ENCODE measurements around the gene ABCC8.

The ABCC8 gene

DNA sequence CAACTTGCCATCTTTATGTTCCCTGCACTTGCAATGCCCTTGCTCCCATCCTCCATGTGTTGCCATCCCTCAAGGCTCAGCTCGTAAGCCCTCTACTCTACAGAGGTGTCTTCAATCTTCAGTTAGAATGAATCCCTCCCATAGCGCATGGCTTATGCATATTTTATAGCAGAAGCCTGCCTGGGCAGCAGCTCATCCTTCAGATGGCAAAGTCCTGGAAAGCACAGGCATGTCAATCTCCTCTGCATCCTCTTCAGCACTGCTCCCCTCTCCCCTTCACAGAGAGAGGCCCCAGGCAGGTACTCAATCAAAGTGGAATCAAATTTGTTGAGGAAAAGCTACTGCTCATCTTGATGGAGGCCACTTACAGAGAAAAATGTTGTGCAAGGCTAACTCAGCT, 31.1 kb upstream of the ABCC8 start:
- in situ Hi-C loops (cut with MboI; ENCODE audit: low sequenced_read_pairs), result loop anchor here (25.0 kb wide), 2 partner anchors 120 to 270 kb away; partner anchors contain the start of gene KCNJ11

DNA sequence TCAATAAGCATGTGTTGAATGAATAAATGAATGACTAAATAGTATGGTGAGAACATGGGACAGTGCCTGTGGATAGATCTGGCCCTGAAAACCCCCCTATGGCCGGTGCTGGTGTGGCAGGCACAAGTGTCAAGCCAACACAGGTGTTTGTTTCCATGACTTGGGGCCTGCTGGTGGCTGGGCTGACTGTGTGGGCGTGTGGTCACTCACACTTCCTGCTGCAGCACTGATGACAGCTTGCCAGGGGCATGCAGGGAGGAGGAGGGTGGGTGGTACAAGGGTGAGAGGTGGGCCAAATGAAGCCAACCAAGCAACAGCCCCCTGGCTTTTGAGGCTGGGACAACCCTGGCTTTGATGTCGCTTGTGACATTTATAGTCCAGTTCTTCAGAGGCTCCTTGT, 30.3 kb upstream of the ABCC8 start:
- in situ Hi-C loops (cut with MboI; ENCODE audit: low sequenced_read_pairs), result loop anchor here (25.0 kb wide), 2 partner anchors 120 to 270 kb away; partner anchors contain the start of gene KCNJ11

DNA sequence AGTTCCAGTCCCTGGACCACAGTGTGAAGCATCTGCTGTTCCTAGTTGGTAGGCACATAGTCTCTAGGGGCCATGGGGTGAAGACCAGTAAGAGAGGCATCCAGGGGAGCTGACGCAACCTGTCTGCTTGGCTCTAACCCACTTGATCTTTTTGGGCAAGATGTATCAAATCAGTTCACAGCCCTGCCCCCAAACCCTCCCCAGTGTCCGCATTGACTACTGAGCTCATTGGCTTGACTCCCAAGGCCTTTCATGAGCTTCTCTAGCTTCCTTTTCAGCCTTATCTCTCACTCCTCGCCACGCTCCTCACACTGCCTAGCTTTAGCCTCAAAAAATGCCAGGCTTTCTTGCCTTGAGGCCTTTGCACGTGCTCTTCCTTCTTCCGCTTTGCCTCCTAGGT, 29.7 kb upstream of the ABCC8 start:
- in situ Hi-C loops (cut with MboI; ENCODE audit: low sequenced_read_pairs), result loop anchor here (25.0 kb wide), 2 partner anchors 119 to 269 kb away; partner anchors contain the start of gene KCNJ11

DNA sequence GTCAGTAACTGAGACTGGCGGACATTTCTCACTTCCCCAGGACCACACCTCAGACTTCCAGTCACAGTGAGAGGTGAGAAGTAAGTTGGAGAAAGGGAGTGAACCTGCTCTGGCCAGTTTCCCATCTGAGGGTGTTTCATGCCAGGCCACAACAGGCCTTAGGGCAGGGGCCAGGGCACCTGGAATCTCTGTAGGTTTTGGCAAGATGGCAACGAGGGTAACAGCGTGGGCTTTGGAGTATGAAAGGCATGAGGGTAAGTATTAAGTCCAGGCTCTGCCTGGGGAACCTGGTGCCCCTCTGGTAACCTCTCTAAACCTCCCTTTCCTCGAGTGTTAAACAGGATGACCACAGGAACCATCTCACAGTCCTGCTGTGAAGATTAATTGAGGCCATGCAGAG, 28.5 kb upstream of the ABCC8 start:
- in situ Hi-C loops (cut with MboI; ENCODE audit: low sequenced_read_pairs), result loop anchor here (25.0 kb wide), 2 partner anchors 118 to 268 kb away; partner anchors contain the start of gene KCNJ11

DNA sequence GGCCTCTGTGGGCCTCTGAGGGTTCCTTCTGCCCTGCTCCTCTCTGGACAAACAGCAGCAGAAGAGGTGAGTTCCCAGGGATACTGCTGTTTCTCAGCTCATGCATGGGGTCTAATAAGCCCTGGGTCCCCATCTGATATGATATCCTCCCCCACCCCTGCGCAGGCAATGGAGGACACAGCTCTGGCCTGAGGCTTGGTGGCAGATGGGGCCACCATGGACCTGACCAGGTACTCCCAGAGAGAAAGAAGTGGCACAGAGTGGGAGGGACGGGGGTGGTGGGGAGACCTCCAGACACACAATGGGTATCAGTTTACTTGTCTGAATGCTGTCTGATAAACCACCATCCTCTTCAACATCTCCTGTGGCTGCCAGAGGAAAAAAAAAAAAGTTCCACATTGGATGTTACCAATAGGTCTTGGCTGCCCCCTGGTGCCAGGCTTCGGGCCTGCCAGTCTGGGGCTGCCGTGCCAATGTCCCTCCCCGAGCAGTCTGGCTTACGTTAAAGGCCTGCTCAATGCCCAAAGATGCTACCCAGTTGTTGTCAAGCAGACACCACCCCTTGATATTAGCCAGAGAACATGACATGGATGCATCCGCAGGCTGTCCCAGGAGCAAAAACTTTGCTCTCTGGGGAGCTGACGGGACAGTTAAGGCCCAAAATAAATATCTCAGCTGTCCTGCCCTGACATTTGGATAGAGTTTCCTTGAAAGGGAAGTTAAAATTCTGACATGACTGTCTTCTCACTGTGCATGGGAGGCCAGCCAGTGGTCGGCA, 27.9 kb upstream of the ABCC8 start:
- in situ Hi-C loops (cut with MboI; ENCODE audit: low sequenced_read_pairs), result loop anchor here (25.0 kb wide), 2 partner anchors 117 to 267 kb away; partner anchors contain the start of gene KCNJ11

DNA sequence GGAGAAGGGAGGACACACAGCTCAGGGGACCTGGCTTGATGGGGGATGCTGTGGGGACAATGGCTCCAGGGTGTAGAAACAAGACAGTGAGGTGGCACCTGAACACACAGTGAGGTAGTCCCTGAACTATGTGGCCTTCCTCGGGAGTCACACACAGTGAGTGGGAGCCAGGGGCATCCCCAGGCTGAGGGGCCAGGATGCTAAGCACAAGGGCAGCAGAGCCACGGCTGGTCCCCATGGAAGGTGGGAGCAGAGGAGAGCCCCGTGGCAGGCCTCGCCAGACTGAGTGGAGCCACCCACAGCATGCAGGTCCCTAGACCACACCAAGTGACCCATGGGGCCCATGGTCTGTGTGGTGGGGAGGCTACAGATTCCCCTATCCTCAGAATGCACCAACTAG, 26.0 kb upstream of the ABCC8 start:
- in situ Hi-C loops (cut with MboI; ENCODE audit: low sequenced_read_pairs), result loop anchor here (25.0 kb wide), 2 partner anchors 115 to 265 kb away; partner anchors contain the start of gene KCNJ11

DNA sequence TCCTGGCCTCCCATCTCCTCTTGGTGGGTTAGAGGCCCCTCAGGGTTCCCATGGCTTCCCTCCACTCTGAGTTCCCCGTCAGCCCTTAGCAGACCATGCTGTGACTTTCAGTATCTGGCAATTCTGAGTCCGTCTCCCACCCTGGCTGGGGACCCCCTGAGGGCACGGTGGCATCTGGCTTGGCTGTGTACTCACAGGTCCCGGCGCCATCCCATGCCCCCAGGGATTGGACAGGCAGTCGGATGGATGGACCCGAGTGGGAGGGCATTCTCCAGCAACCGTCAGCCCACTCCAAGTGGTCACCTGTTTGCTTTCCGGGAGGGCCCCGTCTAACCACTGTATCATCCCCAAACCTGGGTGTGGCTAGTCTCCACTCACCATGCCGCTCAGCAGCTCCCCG, 24.0 kb upstream of the ABCC8 start:
- in situ Hi-C loops (cut with MboI; ENCODE audit: low sequenced_read_pairs), result loop anchor here (25.0 kb wide), 2 partner anchors 113 to 263 kb away; partner anchors contain the start of gene KCNJ11

DNA sequence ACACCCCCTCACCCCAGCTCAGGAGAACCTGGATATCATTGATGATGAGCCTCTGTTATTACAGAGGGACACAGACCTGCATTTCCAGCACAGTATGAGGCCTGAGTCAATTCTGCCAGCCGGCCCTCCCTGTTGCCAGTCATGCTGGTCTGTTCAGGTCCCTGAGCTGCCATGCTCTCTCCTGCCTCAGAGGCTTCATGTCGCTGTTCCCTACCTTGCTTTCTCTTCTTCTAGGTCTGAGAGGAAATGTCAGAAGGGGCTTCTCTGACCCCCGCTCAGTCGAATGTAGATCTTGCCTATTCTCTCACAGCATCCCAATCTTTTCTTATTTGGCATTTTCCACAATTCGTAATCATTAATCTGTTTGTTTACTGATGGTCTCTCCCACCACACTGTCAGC, 21.8 kb upstream of the ABCC8 start:
- in situ Hi-C loops (cut with MboI; ENCODE audit: low sequenced_read_pairs), result no loop called here

DNA sequence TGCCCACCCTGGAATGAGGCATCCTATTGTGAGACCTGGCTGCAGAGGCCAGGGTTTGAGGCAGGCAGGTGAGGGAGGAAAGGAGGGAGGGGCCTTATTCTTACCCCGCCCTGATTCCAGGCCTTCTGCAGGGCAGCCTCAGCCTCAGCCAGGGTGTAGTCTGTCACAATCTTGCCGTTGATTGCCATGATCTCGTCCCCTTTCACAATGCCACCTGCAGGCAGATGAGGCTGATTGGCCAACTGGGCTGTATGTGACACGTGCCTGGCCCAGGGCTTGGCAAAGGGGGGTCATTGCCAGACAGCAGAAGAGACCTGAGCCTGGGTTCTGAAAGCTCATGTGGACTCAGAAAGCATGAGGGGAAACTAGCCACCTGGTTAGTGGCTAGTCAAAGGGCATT, 21.4 kb upstream of the ABCC8 start:
- in situ Hi-C loops (cut with MboI; ENCODE audit: low sequenced_read_pairs), result no loop called here

DNA sequence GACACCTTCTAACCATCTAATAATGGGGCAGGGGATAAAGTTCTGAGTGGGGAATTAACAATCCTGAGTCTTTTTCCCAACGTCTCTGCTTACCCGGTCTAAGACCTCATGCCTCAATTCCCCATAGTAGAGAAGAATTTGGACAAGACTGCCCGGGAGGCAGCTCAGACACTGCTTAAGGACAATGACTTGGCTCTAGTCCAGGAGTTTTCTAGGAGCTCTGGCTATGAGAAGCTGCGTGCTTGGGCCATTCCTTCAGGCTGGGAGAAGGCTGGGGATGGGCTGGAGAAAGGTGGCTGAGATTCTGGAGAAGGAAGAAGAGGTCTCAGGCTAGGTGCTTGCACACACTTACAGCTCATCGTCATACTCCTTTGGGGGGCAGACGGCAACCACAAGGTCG, 19.8 kb upstream of the ABCC8 start:
- in situ Hi-C loops (cut with MboI; ENCODE audit: low sequenced_read_pairs), result no loop called here

DNA sequence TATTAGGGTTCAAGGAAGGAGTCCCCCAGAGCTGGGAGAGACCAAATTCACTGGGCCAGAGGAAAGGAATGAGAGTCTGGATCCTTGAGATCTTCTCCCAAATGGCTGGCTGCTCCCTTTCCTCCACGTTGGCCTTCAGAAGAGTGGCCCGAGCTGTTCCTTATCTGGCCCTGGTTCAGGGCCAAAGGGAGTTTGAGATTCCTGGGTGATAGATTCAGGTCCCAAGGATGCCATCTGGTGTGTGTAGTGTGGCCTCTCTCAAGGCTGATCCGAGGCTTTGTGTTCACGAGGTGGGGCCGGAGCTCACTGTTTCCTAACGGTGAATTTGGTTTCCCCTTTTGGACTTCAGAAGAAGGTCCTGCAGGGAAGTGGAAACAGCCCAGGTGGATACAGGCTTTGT, 17.4 kb upstream of the ABCC8 start:
- in situ Hi-C loops (cut with MboI; ENCODE audit: low sequenced_read_pairs), result no loop called here

DNA sequence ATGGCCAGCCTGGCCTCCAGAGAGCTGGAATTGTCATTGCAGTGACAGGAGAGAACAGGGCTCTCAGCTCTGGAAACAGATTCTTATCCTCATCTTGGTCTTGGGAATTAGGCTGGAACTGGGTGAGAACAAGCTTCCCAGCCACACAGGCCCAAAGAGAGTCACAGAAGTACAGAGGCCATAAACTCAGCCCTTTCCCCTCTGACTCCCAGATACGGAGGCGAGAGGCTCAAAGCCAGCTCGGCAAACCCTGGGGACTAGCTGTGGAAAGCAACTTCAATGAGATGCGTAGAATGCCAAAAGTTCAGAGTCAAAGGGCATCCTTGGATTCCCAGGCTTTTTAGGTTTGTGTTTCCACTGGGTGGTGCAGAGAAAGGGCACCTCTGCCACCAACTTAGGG, 14.3 kb upstream of the ABCC8 start:
- in situ Hi-C loops (cut with MboI; ENCODE audit: low sequenced_read_pairs), result no loop called here

DNA sequence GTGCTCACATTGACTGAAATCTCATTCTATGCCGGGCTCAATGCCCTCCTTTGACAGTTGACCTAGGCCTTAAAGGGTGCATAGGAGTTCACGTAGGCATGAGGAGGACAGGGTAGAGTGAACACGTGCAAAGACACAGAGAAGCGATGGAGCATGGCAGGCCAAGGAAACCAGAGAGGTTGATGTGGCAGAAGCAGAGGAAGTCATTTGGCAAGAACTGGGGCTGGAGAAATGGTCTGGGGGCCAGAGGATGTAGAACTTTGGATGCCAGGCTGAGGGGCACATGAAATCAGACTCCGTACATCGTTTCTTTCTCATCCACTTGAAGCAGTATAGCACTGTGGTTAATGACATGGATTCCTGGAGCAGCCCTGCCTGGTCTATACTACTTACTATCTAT, 13.6 kb upstream of the ABCC8 start:
- in situ Hi-C loops (cut with MboI; ENCODE audit: low sequenced_read_pairs), result no loop called here

DNA sequence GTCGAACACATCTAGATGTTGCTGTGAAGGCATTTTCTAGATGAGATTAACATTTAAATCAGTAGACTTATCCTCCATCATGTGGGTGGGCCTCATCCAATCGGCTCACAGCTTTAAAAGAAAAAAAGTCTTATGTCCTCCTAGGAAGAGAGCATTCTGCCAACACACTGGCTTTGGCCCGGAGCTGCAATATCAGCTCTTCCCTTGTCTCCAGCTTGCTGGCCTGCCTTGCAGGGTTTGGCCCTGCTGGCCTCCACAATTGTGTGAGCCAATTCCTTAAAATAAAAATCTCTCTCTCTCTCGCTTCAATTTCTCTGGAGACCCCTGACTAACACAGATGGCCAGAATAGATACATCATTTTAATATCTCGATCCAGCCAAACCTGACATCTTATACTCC, 13.1 kb upstream of the ABCC8 start:
- in situ Hi-C loops (cut with MboI; ENCODE audit: low sequenced_read_pairs), result no loop called here

DNA sequence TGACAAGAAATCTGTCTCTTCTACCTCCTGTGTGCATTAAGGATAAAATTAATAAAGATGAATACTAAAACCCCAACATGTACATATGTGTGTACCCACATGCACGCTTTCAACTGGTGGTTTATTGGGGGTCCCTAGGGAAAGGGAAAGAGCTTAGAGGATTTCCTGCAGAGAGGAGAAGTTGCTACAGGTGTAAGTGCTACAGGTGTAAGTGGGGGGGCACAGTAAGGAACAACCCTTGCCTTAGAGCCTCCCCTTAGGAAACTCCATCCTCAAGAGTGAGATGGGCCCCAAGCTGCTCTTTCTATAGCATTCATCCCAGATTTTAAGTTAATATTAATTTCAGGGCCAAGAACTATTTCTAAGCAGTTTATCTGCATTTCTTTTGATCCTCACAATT, 11.9 kb upstream of the ABCC8 start:
- in situ Hi-C loops (cut with MboI; ENCODE audit: low sequenced_read_pairs), result no loop called here

DNA sequence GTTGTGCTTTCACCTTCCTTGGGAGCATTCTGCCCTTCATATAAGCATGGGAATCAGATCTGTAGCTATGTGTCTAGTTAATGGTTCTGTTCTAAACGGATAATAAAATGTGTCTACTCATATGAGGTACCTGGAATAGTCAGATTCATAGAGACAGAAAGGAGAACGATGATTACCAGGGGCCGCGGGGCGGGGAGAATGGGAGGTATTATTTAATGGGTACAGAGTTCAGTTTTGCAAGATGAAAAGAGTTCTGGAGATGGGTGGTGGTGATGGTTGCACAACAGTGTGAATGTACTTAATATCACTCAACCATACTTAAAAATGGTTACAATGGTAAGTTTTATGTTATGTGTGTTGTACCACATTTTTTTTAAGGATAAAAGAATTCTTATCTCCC, 10.0 kb upstream of the ABCC8 start:
- in situ Hi-C loops (cut with MboI; ENCODE audit: low sequenced_read_pairs), result no loop called here

DNA sequence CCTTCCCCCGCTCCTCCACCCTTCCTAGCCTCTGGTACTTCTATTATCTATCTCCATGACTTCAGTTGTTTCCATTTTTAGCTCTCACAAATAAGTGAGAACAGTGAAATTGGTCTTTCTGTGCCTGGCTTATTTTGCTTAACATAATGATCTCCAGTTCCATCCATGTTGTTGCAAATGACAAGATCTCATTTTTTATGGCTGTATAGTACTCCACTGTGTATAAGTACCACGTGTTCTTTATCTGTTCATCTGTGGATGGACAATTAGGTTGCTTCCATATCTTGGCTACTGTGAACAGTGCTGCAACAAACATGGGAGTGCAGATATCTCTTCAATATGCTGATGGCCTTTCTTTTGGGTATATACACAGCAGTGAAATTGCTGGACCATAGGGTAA, 6.9 kb upstream of the ABCC8 start:
- in situ Hi-C loops (cut with MboI; ENCODE audit: low sequenced_read_pairs), result no loop called here

DNA sequence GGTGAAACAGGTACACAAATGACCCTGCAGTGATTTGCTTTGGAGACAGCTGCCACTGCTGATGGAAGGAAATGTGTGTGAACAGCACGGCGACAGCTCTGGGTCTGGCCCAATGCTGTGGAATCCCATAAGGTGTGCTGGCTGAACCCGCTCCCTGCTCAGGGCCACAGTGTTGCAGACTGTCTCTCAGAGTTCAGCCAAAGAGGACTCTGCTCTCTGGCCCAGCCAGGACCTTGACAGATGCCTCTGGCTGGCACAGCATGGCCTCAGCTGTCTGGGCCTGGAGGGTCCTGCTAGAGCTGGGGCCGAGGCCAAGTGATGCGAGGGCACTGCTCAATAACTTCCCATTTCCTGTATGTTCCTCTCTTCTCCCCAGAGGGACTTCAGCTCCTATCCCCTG, 5.3 kb upstream of the ABCC8 start:
- in situ Hi-C loops (cut with MboI; ENCODE audit: low sequenced_read_pairs), result no loop called here

DNA sequence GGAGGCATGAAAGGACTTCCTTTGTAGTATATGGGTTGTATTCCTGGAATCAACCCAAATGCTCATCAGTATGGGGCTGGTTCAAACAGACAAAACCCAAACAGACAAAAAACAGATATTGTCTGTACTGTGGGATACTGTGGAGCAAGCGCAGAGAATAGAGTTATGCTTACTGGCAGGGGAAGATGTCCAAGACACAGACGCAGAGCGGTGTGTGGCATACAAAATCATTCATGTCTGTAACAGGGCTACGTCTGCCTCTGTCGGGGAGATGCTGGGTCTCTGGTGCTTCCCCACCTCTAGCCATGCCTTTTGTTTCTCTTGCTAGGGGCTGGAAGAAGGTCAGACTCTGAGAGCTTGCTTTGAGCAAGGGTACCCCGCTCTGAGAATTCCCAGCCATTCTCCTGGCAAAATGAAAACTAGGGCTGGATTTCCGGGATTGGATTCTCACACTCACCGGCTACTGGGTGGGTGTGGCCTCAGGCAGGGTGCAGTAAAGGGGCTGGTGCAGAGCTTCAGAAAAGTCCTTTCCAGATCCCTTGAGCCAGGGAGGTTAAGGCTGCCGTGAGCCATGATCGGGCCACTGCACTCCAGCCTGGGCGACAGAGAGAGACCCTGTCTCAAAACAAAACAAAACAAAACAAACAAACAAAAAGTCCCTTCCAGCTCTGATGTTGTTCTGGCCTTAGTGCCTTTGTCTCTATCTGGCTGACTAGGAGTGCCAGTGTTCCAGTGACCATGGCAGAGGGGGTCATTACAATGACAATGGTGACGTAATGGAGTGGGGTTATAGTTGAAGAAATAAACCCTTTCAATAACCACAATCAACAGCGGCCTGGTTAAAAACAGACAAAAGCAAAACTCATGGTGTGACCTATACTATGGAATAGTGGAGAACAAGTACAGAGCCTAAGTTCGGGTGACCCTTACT, 2.9 kb upstream of the ABCC8 start:
- in situ Hi-C loops (cut with MboI; ENCODE audit: low sequenced_read_pairs), result no loop called here

DNA sequence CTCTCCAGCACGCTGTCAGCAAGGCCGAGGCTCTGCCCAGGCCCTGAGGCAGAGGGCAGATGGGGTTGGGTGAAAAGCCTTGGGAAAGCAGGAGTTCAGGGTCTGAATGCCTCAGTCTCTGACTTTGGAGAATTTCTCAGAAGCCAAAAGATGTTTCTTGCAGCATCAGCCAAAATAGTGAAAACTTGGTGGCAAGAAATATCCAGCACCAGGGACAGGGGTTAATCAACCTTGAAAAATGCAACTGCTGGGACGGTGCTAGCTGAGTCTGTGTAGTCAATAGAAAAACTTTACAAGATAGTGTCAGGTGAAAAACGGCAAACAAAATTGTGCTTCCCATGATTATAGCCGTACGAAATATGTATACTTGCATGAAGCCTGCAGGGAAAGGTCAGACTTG, 1.4 kb upstream of the ABCC8 start:
- in situ Hi-C loops (cut with MboI; ENCODE audit: low sequenced_read_pairs), result no loop called here

DNA sequence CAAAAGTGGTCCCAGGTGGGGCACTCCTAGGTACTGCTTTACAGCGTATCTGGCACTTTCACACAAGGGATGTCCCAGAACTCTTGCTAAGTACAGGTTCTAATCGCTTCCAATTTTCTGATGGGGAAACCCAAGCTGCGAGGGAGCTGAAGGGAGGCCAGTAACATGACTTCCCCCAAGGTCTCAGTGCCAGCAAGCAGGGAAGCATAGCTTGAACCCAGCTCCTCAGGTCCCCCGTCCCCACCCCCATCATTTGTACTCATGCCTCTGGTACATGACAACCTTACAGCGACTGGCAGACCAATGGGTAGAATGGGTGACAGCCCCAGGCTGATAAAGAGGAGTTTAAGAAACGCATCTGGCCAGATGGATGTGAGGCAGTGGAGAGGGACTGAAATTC, 716 bp upstream of the ABCC8 start:
- in situ Hi-C loops (cut with MboI; ENCODE audit: low sequenced_read_pairs), result no loop called here

DNA sequence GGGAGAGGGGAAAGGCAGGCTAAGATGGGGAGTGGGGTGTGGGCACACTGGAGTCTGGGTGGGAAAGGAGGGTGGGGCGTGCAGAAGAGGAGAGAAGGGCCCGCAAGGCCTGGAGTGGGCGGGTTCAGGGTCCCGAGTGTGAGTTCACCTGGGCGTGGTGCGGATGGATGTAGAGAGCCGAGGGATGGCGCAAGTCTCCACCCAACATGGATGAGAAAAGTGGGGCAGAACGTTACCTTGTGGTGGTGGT, 364 bp upstream of the ABCC8 start:
- in situ Hi-C loops (cut with MboI; ENCODE audit: low sequenced_read_pairs), result no loop called here

Measured in HL-60/S4 treated with retinoic acid at 250 ng/mL for 4 days and 3 days (cell line).